GM12874 (cell line): ENCODE data around the gene TCF7.

Source experiments
- TF ChIP-seq, protein P1 (sequence below): IDR thresholded peaks from 2 replicates; pipeline ENCODE4 v1.5.1; 2011; ENCODE audit warnings: low read depth, mild to moderate bottlenecking, control low read depth, low read length, moderate library complexity; ENCODE audit not compliant: insufficient read depth

Gene TCF7

DNA sequence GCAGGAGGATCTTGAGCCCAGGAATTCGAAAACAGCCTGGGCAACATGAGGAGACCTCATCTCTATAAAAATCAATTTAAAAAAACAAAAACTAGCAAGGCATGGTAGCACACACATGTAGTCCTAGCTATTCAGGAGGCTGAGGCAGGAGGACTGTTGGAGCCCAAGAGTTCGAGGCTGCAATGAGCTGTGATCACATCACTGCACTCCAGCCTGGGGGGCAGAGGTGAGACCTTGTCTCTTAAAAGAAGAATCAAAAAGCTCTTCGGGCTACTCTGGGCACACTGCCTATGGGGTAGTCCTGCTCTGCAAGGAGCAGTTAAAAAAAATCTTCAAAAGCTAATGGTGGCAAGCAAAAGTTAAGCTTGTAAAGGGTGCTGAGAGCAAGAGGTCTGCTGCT is 38.8 kb downstream of the TCF7 start:
- TF ChIP-seq, protein P1, sequence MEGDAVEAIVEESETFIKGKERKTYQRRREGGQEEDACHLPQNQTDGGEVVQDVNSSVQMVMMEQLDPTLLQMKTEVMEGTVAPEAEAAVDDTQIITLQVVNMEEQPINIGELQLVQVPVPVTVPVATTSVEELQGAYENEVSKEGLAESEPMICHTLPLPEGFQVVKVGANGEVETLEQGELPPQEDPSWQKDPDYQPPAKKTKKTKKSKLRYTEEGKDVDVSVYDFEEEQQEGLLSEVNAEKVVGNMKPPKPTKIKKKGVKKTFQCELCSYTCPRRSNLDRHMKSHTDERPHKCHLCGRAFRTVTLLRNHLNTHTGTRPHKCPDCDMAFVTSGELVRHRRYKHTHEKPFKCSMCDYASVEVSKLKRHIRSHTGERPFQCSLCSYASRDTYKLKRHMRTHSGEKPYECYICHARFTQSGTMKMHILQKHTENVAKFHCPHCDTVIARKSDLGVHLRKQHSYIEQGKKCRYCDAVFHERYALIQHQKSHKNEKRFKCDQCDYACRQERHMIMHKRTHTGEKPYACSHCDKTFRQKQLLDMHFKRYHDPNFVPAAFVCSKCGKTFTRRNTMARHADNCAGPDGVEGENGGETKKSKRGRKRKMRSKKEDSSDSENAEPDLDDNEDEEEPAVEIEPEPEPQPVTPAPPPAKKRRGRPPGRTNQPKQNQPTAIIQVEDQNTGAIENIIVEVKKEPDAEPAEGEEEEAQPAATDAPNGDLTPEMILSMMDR = no peak

DNA sequence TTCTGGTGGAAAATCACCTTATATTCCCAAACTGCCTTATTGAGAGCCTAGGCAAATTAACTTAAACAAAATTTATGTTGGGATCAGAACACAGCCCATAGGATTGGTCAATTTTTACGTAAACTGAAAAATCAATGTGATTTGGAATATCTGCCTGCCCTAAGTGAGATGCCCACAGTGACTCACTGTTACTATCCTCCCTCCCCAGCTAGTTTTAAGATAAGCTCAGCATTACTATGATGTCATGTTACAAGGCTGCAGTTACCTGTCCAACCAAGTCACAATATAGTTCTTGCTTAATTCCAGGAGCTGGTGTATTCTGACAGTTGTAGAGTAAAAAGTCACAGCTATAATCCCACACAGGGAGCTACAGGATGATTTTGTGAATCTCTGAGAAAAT is 39.2 kb downstream of the TCF7 start:
- TF ChIP-seq, protein P1 = no peak

DNA sequence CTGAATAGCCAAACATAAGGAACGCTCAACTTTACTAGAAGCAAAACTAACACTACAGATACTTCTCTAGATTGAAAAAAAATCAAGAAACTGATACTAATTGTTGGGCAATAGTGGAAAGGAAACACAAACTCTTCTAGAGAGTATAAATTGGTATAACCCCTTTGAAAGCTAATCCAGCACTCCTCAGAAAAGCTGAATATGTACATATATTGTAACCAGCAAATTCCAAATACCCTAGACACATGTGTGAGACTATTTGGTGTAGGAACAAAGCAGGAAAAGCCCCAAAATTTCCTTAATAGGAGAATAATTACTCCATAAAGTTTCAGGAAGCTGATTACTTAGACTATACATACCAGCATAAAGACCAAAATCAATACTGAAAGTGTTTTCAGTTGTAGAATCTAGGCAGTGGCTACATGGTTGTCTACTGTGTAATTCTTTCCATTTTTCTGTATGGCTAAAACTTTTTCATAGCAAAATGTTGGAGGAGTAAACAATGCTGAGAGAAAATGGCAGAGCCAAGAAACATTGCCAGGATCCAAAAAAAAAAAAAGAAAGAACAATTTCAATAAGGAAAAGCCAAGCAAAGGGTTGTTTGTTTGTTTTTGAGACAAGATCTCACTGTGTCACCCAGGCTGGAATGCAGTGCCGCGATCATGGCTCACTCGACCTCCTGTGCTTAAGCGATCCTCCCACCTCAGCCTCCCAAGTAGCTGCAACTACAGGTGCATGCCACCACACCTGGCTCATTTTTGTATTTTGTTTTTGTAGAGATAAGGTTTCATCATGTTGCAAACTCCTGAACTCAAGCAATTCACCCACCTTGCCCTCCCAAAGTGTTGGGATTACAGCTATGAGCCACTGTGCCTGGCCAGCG is 47.3 kb downstream of the TCF7 start:
- TF ChIP-seq, protein P1 = no peak

DNA sequence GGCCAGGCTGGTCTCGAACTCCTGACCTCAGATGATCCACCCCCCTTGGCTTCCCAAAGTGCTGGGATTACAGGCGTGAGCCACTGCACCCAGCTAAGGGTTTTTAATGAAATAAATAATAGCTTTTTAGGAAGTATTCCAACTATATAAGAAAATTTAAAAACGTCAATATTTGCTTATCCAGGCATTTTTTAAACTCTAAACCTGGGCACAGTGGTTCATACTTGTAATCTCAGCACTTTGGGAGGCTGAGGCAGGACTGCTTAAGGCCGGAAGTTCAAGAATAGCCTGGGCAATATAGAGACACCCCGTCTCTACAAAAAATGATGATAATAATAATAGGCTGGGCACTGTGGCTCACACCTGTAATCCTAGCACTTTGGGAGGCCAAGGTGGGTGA is 48.1 kb downstream of the TCF7 start:
- TF ChIP-seq, protein P1 = no peak

DNA sequence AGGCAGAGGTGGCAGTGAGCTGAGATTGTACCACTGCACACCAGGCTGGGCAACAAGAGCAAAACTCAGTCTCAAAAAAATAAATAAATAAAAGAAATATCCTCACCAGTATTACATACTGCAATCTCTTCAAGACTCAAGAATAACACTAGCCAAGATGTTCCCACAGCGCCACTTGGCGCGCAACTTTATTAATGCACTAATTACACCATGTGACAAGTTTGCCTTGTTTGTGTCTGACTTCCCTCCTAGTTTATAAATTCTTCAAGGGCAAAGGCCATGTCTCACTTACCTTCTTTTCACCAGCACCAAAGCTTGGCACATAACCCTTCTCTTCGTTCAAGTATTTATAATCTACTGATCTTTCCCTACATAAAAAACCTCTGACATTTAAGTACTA is 57.5 kb downstream of the TCF7 start:
- TF ChIP-seq, protein P1 = no peak

DNA sequence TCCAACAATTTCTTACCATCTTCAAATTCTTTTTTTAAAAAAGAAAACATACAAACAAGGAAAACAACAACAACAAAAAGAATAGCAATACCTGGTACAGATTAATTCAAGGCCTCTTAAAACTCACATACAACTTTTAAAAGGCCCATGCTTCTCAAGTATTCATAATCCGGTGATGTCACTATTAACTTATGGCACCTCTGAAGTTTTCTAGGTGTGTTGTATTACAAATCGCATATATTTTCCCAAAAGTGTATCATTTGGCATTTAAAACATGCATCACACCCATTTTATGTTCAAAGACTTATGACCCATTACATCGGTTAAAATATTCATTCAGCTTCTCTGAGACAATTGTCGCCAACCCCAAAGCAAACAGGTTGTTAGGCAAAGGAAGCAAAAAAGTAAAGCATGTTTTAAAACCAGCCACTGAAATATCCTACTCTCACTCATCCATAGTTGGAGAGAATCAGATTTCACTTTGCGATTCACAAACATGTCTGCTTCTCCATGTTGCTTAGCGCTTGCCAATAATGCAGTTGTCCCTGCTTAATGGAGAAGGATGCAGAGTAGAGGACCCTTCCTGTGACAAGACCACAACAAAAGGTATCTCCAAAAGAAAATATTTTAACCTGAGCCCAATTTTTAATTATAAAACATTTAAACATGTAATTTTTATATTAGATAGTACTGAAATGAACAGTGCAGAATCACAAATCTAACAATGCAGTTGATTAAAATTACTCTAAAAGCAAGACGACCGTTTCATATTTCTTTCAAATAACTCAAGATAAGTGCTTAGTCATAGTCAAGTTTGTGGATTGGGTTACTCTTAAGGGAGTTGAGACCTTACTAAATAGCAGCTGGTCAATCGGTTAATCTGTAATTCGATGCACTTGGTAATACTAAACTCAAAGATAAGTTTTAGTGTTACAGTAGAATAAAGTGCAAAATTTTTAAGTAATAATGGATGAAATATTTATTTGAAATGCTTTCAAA is 60.7 kb downstream of the TCF7 start:
- TF ChIP-seq, protein P1 = no peak

DNA sequence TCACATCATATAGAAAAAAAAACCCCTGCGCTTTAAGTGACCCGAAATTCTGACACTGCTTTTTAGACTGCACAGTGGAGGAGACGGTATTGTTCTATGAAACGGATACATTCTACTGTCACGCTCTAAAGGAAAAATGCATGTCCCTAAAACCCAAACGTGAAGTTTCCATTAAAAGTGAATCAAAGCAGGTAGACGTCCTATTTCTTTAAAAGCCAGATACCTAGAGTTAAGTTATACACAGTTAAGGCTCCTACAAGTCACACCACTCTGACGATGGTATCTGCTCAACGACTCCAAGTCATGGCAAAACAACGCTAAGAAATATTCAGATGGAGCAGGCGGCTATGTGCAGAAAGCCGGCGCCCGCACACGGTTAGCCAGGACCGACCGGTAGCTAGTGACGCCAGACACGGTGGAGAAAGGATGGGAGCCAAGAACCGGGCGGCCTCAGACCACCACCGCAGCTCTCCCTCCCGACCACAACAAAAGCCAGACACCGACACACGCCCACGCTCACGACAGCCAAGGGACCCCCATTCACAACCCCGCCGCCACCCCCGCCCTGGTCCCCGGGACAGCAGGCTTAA is 61.5 kb downstream of the TCF7 start:
- TF ChIP-seq, protein P1 = no peak
